Subcutaneous adipose tissue (tissue), 4 donors: ENCODE measurements around the gene IPO13. TPM values are rescaled to one million over a fixed set of nuclear protein-coding genes. Genes with fewer than 3 reads are reported as not detected.

Experiments
- CTCF ChIP-seq: fragments of 450-650 bp; IDR thresholded peaks from one replicate; pipeline ENCODE4 v1.5.1; 2016; ENCODE audit warnings: low read depth, mild to moderate bottlenecking, control low read depth, antibody characterized with exemption, moderate library complexity
- total RNA-seq, 4 donors: library from RNA; depleted of rRNA; stranded (reverse); fragments of >200 nt; gene quantifications; one replicate each; pipeline ENCODE4 v1.1.0, GENCODE V29; 2016

The IPO13 gene
- total RNA-seq, 4 donors from 2014 or later: 17.4 to 18.2 (median 17.8) TPM

GRCh38 chr1:43963006-43963405 lies 16.3 kb downstream of the IPO13 start:
- no peak for TF ChIP-seq CTCF

GRCh38 chr1:43963890-43964289 lies 17.1 kb downstream of the IPO13 start:
- TF ChIP-seq CTCF: no peak

- TF ChIP-seq CTCF: no peak
Measured at GRCh38 chr1:43965316-43965715, 18.6 kb downstream of the IPO13 start.

GRCh38 chr1:43968348-43968948 lies 21.7 kb downstream of the IPO13 start:
- TF ChIP-seq CTCF: no peak

GRCh38 chr1:43969416-43969745 lies 22.6 kb downstream of the IPO13 start:
- no peak for TF ChIP-seq CTCF

GRCh38 chr1:43969746-43970466 lies 23.2 kb downstream of the IPO13 start, which contains the start of gene DPH2:
Gene DPH2, plus strand, starts transcription at chr1:43970010. Its CDS starts 166 bp downstream, at chr1:43970176.
- TF ChIP-seq CTCF: no peak

- no peak for TF ChIP-seq CTCF
Measured at GRCh38 chr1:43970502-43970901, 23.8 kb downstream of the IPO13 start.
